Measurements from ENCODE around the gene POC1A. TPM values are rescaled to one million over a fixed set of nuclear protein-coding genes. Genes with fewer than 3 reads are reported as not detected.

The POC1A gene
- total and polyA plus RNA-seq, 2 of the 4 experiments (the other 2 are of a cell fraction) = 10.6 to 11.5 TPM

DNA sequence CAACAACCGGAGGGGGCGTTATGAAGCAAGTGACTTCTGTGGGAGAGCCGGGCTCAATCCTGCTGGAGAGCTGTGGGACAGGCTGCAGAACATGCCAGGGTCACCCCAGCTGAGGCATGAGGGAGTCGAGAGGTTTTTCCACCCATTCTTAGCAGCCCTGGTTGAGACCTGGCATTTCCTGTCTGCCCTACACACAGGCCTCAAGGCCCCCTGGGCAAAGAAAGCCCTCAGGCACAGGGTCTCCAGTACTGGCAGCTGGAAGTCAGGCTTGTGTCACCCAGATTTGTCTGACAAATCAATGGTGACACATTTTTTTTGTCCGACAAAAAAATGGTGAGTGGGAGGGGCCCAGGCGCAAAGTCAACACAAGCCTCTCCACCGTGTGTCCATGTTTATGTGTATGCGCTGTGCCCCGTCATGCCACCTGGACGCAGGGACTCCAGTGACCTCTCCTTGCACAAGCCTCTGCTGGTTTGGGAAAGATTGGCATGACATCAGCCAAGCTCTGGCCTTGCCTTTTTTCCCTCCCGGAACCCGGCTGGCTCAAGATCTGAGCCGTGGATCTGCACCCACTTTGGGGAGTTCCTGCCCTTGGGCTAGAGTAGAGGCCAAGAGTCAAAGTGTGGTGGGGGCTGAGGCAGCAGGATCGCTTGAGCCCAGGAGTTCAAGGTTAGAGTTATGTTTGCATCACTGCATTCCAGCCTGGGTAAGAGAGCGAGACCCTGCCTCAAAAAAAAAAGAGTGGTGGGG, 22.9 kb upstream of the POC1A start:
- Histone ChIP-seq H2AK9ac (replicated peaks; ENCODE audit: low read depth, low read length, poor library complexity) (no peak overlapping the region), H4K91ac (ENCODE audit: insufficient read depth, low read depth, low read length) (no peak overlapping the region), H2BK5ac (ENCODE audit: low read depth, low read length, poor library complexity, severe bottlenecking) (no peak overlapping the region), H3K4ac (ENCODE audit: low read depth, low read length) (no peak overlapping the region; the same call in 1 of the 2 replicates), H2AFZ (replicated peaks; ENCODE audit: low read length, poor library complexity) (peak overlapping the region; percentile 53), H3K27ac (ENCODE audit: insufficient read depth, low read length) (no peak overlapping the region), H4K20me1 (ENCODE audit: insufficient read depth, low read length) (no peaks in the 10 kb centered on the region), H2AK5ac (ENCODE audit: low read depth, low read length) (no peak overlapping the region), H3K27me3 (ENCODE audit: control insufficient read depth, insufficient read depth, low read length) (peaks cover 9% of the 10 kb centered on the region), H4K5ac (ENCODE audit: low read depth, low read length) (no peak overlapping the region), H2BK15ac (ENCODE audit: low read depth, low read length) (no peak overlapping the region), H2BK20ac (ENCODE audit: low read depth, low read length) (no peak overlapping the region), H3K36me3 (ENCODE audit: control insufficient read depth, insufficient read depth, low read length) (no peaks in the 10 kb centered on the region), H3K9ac (ENCODE audit: low read depth, low read length) (no peak overlapping the region), H3K4me2 (ENCODE audit: low read depth, low read length) (no peak overlapping the region), H3K14ac (replicated peaks; ENCODE audit: low read depth, low read length) (peak overlapping the region; percentile 47; the same call in 1 of the 2 replicates), H3K9me3 (ENCODE audit: control insufficient read depth, insufficient read depth, low read length) (no peaks in the 10 kb centered on the region), H2BK120ac (ENCODE audit: low read depth, low read length) (no peak overlapping the region), H3K4me3 (ENCODE audit: insufficient read depth, low read depth, low read length) (no peak overlapping the region), H3K9me1 (ENCODE audit: insufficient read depth, low read length) (peaks cover 14% of the 10 kb centered on the region), H3K79me1 (ENCODE audit: low read depth in 1 of 2, low read length in 2 of 2) (no peaks in the 10 kb centered on the region), H3K23ac (ENCODE audit: low read depth, low read length) (no peak overlapping the region), H3K18ac (ENCODE audit: low read depth, low read length) (no peak overlapping the region), H3K56ac (ENCODE audit: extremely low read depth, insufficient read depth, low read length) (no peak overlapping the region), H4K8ac (ENCODE audit: low read depth in 2 of 2, low read length in 2 of 2) (no peak overlapping the region), H3K4me1 (ENCODE audit: control insufficient read depth, insufficient read depth, low read length) (peaks cover 5% of the 10 kb centered on the region; the same call in 1 of the 2 replicates)
- ATAC-seq (ENCODE audit: low read depth) (no peak), DNase-seq (no peak)
- CTCF ChIA-PET = no interaction called here
- WGBS, 2 experiments (ENCODE audit: extremely low coverage in 2 of 2, insufficient read length in 1 of 2) = 74% methylated on average over 3 of the region's 15 CpGs; no CpG with 5 or more reads in 1 of the 2 experiments
- dilution Hi-C loops (cut with HindIII; ENCODE audit: low sequenced_read_pairs, unreplicated experiment) (no loop called here), intact Hi-C loops (cut with micrococcal nuclease) (no loop called here), in situ Hi-C loops (cut with MboI; ENCODE audit: low sequenced_read_pairs) (no loop called here)
- BruUV-seq (replicated peaks) = no TSS peak
- TF ChIP-seq, protein P1, sequence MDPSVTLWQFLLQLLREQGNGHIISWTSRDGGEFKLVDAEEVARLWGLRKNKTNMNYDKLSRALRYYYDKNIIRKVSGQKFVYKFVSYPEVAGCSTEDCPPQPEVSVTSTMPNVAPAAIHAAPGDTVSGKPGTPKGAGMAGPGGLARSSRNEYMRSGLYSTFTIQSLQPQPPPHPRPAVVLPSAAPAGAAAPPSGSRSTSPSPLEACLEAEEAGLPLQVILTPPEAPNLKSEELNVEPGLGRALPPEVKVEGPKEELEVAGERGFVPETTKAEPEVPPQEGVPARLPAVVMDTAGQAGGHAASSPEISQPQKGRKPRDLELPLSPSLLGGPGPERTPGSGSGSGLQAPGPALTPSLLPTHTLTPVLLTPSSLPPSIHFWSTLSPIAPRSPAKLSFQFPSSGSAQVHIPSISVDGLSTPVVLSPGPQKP (IDR thresholded peaks at IDR 0.05; ENCODE audit: borderline replicate concordance, low read depth, low read length) = no peak
- TF ChIP-seq RCOR1 (IDR thresholded peaks at IDR 0.05; ENCODE audit: insufficient replicate concordance, low read length) (no peak), MXI1 (IDR thresholded peaks at IDR 0.05; ENCODE audit: borderline replicate concordance, low read depth, low read length) (no peak), CEBPB (IDR thresholded peaks at IDR 0.05; ENCODE audit: low read depth, low read length) (no peak), BHLHE40 (IDR thresholded peaks at IDR 0.05; ENCODE audit: low read depth, low read length) (no peak), NFE2L2 (IDR thresholded peaks at IDR 0.05; ENCODE audit: low read depth, low read length) (no peak), SMC3 (IDR thresholded peaks at IDR 0.05; ENCODE audit: low read depth, low read length) (no peak), CHD1 (IDR thresholded peaks at IDR 0.05; ENCODE audit: low read depth, low read length) (no peak), RAD21 (IDR thresholded peaks at IDR 0.05; ENCODE audit: low read length) (no peak), FOS (IDR thresholded peaks at IDR 0.05; ENCODE audit: low read depth, low read length) (no peak), POLR2A (IDR thresholded peaks at IDR 0.05; ENCODE audit: low read depth, low read length) (no peak), MAFK (IDR thresholded peaks at IDR 0.05; ENCODE audit: low read depth, low read length) (no peak)
- TF ChIP-seq, protein P2, sequence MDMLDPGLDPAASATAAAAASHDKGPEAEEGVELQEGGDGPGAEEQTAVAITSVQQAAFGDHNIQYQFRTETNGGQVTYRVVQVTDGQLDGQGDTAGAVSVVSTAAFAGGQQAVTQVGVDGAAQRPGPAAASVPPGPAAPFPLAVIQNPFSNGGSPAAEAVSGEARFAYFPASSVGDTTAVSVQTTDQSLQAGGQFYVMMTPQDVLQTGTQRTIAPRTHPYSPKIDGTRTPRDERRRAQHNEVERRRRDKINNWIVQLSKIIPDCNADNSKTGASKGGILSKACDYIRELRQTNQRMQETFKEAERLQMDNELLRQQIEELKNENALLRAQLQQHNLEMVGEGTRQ (IDR thresholded peaks at IDR 0.05; ENCODE audit: low read depth, low read length) = no peak
- TF ChIP-seq, protein P3, sequence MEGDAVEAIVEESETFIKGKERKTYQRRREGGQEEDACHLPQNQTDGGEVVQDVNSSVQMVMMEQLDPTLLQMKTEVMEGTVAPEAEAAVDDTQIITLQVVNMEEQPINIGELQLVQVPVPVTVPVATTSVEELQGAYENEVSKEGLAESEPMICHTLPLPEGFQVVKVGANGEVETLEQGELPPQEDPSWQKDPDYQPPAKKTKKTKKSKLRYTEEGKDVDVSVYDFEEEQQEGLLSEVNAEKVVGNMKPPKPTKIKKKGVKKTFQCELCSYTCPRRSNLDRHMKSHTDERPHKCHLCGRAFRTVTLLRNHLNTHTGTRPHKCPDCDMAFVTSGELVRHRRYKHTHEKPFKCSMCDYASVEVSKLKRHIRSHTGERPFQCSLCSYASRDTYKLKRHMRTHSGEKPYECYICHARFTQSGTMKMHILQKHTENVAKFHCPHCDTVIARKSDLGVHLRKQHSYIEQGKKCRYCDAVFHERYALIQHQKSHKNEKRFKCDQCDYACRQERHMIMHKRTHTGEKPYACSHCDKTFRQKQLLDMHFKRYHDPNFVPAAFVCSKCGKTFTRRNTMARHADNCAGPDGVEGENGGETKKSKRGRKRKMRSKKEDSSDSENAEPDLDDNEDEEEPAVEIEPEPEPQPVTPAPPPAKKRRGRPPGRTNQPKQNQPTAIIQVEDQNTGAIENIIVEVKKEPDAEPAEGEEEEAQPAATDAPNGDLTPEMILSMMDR (conservative IDR thresholded peaks at IDR 0.05; ENCODE audit: low read depth, low read length) = no peak
- POLR2A ChIA-PET (ENCODE audit: unreplicated experiment) = no interaction called here

Data from IMR-90 (cell line).